HG02642 (cell line): ENCODE results near the gene CORO1C.
A peak's percentile ranks its signal among the peaks of the same experiment; 100 is the strongest.
"Not testable (repeated sequence)": the region's sequence is repeated elsewhere in the genome, so short reads cannot be mapped to it uniquely, and the experiment has no call there.

Experiments
- ATAC-seq: cut with Tn5 transposase; IDR thresholded peaks from one replicate; pipeline ENCODE4 v1.9.1; 2021; ENCODE audit warnings: mild to moderate bottlenecking; ENCODE audit not compliant: unreplicated experiment, poor library complexity

Gene CORO1C

DNA sequence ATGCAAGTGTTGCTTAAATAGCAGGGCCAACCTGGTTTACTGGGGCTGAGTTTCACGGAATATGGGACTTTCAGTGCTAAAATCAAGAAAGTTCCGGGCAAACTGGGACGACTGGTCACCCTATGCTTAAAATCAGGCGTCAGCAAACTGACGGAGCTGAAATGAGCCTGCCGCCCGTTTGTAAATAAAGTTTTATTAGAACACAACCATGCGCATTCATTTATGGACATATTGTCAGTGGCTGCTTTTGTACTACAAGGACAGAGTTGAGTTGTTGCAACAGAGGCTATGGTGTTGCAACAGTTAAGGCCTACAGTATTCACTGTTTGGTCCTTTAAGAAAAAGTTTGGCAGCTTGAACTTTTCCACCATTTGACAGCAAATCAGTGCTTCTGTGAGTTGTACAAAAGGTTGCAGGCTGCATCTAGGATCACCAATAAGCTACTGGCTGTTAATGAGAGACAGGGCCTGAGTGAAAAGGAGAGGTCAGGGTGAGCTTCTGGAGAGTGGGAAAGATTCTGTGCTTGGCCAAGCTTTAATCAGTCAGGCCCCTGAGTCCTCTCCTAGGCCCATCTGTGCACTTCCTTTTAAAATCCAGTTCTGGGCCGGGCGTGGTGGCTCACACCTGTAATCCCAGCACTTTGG lies 111.0 kb downstream of the CORO1C start:
- ATAC-seq, result no peak

DNA sequence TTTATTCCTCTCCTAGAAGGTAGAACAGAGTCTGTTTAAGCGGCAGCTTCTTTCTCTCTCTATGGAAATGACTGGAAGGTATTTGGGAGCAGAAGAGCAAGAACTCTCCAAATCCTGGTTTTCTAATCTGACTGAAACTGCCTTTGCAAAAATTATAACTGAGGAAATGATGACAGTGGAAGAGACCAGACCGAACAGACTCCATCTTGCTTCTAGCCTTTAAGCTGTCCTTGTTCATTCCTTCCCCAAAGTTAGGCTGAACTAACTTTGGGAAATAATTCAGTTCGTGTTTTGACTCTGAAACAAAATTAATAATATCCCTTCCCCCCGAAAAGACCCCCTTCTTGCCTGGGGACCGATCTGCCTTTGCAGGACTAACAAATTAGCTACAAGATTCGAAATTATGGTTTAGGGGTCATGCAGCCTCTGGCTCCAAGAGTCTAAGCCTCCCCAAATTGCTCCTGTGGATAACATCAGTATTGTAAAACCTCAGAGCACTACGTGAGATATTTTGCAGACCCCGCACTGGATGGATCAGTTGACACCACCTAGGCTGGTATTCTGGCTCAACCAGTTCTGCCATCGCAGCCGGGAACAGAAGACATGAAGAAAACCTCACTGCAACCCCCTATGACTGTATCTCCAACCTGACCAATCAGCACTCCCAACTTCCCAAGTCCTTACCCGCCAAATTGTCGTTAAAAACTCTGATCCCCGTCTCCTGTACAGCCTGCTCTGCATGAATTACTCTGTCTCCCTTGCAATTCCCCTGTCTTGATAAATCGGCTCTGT lies 111.8 kb downstream of the CORO1C start:
- ATAC-seq, result no peak

DNA sequence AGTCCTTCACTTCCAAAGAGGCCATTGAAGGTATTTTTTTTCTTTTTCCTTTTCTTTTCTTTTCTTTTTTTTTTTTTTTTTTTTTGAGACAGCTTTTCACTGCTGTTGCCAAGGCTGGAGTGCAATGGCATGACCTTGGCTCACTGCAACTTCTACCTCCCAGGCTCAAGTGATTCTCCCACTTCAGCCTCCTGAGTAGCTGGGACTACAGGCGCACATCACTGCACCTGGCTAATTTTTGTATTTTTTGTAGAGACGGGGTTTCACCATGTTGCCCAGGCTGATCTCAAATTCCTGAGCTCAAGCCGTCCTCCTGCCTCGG lies 112.4 kb downstream of the CORO1C start:
- not testable (repeated sequence) for ATAC-seq

DNA sequence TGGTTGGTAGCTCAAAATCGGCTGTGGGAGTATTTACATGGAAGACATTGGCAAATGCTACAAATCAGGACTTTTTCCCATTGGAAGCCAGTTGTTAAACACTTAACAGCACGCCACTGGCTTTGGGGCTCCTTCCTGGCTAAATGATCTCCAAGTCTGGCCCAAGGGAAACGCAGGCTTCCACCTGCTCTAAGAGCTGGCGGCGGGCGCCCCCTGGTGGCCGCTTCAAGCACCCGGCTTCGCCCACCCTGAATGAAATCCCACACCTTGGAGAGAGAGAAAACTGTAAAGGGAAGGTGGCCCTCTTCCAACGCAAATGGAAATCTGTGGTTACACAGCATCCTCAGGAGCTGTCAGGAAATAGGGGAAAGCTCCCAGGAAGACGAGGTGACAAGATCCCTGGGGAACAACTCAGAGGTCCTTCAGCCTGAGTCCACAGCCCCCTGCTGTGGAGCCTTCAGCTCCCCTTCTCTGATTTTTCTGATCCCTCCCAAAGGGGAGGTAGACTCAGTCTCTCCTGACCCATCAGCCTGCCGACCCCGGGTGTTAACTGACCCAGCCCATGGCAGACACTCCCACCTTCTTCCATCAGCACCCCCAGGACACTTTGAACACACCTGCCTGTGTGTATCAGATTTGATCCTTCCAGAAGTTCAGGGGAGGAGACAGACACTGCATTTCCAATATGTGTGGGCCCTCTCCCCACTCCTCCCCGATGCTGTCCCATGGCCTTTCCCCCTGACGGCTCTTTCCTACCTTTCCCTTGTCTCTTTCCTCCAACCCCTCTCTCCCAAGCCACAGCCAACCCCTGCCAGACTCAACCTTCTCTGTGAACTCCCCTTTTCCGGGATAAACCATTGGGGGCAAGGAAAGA lies 113.0 kb downstream of the CORO1C start:
- ATAC-seq, result peak; percentile 47

DNA sequence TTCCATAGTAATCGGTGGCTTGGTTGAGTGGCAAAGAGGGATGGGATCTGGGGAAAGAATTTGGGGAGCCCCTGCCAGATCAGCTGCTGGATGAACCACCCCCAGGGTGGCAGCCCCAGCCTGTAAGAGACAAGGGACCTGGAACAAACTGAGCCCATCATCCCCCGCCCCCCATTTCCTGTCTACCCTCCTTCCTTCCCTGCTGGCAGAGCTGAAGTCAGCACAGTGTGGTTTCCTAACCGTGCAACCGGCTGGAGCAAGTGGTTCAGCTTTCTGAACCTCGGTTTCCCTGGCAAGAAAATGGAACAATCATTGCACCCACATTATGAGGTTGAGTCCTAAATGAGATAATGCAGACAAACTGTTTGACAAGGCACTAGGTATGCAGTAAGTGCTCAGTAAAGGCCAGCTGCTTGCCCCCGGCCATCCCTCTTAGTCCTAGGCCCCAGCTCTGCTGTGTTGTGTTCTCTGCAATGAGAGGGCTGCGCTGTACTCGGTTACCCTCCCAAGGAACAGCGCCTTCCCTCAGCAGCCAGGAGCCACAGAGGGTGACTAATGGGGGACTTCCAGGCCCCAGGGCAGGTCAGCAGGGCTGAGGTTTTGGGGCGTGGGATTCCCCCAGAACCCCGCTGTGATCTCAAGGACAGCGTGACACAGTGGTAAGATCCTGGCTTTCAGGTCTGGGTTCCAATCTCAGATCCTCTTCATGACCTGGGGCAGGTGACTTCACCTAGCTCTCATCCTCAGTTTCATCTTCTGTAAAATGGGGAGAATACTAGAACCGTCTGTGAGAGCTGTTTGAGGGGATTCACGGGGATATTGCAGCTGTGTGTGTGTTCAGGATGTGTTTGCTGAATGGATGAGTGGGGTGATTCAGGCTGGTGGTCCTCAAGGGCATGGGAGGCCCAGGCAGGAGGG lies 114.1 kb downstream of the CORO1C start:
- ATAC-seq, result peak; percentile 83

GRCh38 chr12:108616359-108616758 lies 115.0 kb downstream of the CORO1C start:
- no peak for ATAC-seq

GRCh38 chr12:108615918-108616317 lies 115.4 kb downstream of the CORO1C start:
- no peak for ATAC-seq

DNA sequence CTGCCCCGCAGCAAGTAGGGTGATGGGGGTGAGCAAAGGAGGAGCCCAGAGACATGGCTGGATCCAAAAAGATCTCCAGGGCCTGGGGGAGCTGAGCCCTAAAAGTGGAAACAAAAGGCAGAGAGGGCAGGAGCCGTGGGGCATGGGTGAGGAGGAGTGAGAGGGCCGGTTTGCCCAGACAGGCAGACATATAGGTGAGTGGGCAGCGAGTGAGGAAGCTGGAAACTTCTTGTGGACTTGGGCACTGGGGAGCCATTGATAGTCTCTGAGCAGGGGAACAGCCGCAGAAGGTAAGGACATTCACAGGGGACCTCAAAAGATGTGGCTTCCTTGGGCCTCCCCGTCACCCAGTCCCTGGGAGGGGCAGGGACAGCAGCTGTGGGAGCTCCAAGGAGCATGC lies 116.7 kb downstream of the CORO1C start:
- no peak for ATAC-seq

- ATAC-seq, result no peak
Measured at GRCh38 chr12:108614041-108614440, 117.3 kb downstream of the CORO1C start.

- no peak for ATAC-seq
Measured at GRCh38 chr12:108613548-108613947, 117.8 kb downstream of the CORO1C start.

- ATAC-seq, result no peak
Measured at GRCh38 chr12:108612788-108613282, 118.5 kb downstream of the CORO1C start.

DNA sequence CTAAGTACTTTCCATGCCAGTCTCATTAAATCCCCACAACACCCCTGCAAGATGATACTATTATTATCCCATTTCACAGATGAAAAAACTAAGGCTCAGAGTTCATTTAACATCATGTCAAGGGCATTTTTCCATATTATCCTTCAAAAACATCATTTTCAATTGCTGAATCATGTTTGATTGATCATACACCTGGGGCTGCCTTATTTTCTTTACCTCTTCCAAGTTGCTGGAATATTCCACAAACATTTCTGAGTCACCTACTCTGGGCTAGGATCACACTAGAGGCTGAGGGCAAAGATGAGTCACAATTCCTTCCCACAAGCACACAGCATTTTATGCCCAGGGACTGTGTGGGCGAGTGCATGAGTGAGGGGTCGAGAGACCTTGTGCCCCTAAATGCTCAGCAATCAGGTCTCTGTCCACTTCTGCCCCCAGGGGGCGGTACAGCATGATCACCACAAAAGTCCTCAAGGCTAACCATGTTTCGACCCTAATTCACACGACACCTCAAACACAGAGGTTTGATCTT lies 119.4 kb downstream of the CORO1C start:
- ATAC-seq, result no peak

- ATAC-seq, result no peak
Measured at GRCh38 chr12:108610856-108611605, 120.3 kb downstream of the CORO1C start.

DNA sequence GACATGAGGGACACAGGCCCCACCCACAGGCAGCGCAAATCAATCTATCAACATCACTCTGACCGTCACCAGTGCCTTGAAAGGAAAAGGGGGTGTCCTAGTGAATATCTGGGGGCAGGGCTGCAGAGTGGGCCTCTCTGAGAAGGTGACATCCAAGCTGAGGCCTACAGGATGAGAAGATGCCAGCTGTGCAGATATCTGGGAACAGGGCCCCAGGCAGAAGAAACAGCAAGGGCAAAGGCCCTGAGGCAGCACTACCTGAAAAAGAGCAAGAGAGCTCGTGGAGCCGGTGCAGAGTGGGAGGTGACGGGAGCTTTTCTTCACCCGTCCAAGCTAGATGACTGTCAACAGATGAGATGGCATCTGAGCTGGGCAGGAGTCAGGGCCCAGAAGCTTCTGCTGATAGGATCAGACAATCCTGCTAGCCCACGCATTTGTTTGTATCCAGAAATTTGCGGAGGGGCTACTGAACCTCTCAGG lies 120.9 kb downstream of the CORO1C start:
- ATAC-seq, result no peak

- ATAC-seq, result peak; percentile 52
Measured at GRCh38 chr12:108609537-108610335, 121.6 kb downstream of the CORO1C start.

DNA sequence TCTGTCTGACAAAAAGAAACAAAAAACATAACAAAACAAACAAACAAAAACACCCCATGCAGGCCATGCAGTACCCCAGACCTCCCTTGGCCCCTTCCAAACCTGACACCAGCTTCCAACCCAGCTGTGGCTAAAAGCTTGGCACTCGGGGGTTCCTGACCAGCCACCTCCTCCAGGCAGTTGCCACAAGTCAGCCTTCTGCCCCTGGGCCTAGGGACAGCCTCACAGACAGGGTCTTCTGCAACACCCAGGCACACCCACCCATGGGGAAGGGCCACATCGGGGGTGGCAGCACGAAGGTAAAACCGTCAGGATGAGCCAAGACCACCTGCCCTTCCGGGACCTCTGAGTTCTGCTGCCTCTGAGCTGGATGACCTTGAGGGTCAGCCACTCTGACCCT lies 122.7 kb downstream of the CORO1C start:
- ATAC-seq, result no peak

DNA sequence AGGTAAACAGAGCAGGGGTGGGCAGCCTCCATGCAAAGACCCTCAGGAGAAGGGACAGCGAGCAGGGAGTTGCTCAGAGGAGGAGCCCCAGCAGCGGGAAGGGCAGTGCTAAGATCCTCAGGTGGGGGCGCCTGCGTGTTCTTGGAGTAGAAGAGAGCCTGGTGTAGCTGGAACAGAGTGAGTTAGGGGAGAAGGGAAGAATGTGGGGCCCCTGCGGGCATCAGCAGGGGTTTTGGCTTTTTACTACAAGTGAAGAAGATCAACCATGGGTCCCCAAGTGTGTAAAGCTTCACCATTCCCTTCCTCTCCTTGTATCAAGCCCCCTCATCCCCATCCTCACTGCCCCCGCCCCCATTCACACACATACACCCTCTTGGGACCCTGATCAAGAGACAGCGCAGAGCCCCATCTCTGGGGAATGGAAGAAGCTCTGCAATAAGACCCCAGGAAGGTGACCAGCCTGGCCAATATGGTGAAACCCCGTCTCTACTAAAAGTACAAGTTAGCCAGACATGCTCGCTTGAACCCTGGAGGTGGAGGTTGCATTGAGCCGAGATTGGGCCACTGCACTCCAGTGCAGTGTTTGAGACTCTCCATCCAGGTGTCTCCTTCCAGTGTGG lies 123.2 kb downstream of the CORO1C start:
- no peak for ATAC-seq

DNA sequence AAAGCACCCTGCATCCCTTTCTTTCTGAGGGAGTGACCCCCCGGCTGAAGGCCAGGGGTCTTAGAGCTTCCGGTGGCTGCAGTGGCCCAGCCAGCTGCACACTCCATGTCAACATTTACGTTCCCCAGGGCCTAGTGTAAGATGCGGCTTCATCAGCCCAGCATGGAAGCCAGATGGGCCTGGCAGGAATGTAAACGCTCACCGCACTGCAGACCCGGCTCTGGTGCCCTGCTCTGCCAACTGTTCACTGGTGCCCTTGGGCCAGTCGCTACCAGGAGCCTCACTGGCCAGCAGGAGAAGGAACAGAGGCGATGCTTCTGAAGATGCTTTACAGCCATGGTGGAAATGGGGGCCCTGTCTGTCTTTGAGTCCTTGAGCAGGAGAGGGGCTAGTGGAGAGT lies 124.8 kb downstream of the CORO1C start:
- no peak for ATAC-seq
